ENCODE measurements around the gene STK33.
"Not testable (repeated sequence)": the region's sequence is repeated elsewhere in the genome, so short reads cannot be mapped to it uniquely, and the experiment has no call there.

The STK33 gene

DNA sequence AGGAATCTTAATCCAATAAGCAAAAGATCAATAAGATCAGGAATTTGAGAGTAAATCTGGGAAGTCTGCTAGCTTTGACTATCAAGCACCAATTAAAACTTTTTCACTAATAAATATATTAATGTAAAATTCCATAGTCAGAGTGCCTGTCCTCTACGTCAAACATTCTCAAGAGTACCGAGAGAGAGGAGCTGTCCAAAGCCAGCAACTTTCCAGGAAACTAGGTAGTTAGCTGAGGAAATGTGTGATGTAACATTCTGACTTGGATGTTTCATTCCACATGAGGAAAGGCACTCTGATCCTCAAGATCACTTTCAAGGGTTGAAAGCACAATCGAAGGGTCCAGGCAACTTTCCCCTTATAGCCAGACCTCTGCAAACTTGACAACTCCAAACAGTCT, 113.2 kb downstream of the STK33 start:
- TF ChIP-seq POU2F2 (IDR thresholded peaks at IDR 0.05; ENCODE audit: low read depth, low read length) (no peak), TAF1 (IDR thresholded peaks at IDR 0.05; ENCODE audit: low read depth, low read length) (no peak), POLR2A (IDR thresholded peaks at IDR 0.05; ENCODE audit: low read depth, low read length) (no peak), PAX5 (IDR thresholded peaks at IDR 0.05; ENCODE audit: insufficient read depth, low read length, severe bottlenecking) (no peak), SPI1 (IDR thresholded peaks at IDR 0.05; ENCODE audit: low read depth, low read length) (no peak), POLR2AphosphoS5 (IDR thresholded peaks at IDR 0.05; ENCODE audit: low read depth, low read length) (no peak)
- FAIRE-seq: no peak
- DNase-seq (ENCODE audit: insufficient read length, low spot score): no peak

DNA sequence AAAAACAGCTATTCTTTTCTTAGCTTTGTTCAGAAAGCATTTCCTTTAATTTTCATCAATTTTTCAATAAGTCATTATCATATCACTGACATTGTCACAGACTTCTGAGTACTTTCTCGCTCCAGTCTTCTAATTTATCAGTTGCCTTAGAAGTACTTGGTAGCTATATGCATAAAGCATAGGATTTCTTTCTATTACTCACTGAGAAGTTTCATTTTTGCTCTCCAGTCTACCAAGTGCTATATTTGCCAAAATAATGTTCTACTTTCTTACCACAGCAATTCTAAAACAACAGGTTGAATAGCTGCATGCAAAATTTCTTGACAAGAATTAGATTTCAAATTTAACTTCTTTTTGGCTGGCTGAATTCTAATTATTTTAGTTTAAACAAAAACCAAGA, 116.3 kb downstream of the STK33 start:
- TF ChIP-seq SPI1 (IDR thresholded peaks at IDR 0.05; ENCODE audit: low read depth, low read length): no peak
- no peak for TF ChIP-seq TAF1 (IDR thresholded peaks at IDR 0.05; ENCODE audit: low read depth, low read length)
- no peak for TF ChIP-seq POLR2AphosphoS5 (IDR thresholded peaks at IDR 0.05; ENCODE audit: low read depth, low read length)
- no peak for TF ChIP-seq POU2F2 (IDR thresholded peaks at IDR 0.05; ENCODE audit: low read depth, low read length)
- no peak for TF ChIP-seq PAX5 (IDR thresholded peaks at IDR 0.05; ENCODE audit: insufficient read depth, low read length, severe bottlenecking)
- TF ChIP-seq POLR2A (IDR thresholded peaks at IDR 0.05; ENCODE audit: low read depth, low read length): no peak
- DNase-seq (ENCODE audit: insufficient read length, low spot score): peak; percentile 2
- peak; percentile 58 for FAIRE-seq

DNA sequence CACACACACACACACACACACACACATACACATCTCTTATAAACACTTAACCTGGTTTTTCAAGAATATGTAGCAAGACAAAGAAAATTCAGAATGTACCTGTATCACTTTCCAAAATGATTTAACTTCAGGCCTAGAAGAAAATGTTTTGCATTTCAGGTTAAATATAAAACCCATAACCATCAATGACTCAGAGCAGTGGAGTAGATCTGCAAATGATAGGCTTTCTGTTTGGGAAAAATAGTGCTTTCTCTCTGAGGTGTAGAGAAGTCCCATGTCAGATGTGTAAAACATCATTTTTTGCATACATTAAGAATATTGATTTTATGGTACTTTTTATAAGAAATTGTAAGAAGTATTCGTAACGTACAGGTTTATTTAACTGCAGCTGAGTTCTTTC, 116.9 kb downstream of the STK33 start:
- DNase-seq (ENCODE audit: insufficient read length, low spot score) (no peak), FAIRE-seq (no peak)

DNA sequence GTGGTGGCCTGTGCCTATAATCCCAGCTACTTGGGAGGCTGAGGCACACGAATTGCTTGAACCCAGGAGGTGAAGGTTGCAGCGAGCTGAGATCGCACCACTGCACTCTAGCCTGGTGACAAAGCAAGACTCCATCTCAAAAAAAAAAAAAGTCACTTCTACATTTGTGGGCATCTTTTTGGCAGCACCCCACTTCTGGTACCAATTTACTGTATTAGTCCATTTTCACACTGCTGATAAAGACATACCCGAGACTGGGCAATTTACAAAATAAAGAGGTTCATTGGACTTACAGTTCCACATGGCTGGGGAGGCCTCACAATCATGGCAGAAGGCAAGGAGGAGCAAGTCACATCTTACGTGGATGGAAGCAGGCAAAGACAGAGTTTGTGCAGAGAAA, 126.2 kb downstream of the STK33 start:
- FAIRE-seq; DNase-seq (ENCODE audit: insufficient read length, low spot score): not testable (repeated sequence)

More for the DNA sequence above, 116.9 kb downstream of the STK33 start:
- TF ChIP-seq POU2F2 (IDR thresholded peaks at IDR 0.05; ENCODE audit: low read depth, low read length) (no peak), TAF1 (IDR thresholded peaks at IDR 0.05; ENCODE audit: low read depth, low read length) (no peak), POLR2AphosphoS5 (IDR thresholded peaks at IDR 0.05; ENCODE audit: low read depth, low read length) (no peak), PAX5 (IDR thresholded peaks at IDR 0.05; ENCODE audit: insufficient read depth, low read length, severe bottlenecking) (no peak), SPI1 (IDR thresholded peaks at IDR 0.05; ENCODE audit: low read depth, low read length) (no peak), POLR2A (IDR thresholded peaks at IDR 0.05; ENCODE audit: low read depth, low read length) (no peak)

DNA sequence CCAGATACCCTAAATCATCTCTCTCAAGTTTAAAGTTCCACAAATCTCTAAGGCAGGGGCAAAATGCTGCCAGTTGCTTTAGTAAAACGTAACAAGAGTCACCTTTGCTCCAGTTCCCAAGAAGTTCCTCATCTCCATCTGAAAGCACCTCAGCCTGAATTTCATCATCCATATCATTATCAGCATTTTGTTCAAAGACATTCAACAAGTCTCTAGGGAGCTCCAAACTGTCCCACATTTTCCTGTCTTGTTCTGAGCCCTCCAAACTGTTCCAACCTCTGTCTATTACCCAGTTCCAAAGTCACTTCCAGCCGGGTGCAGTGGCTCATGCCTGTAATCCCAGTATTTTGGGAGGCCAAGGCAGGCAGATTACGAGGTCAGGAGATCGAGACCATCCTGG, 126.7 kb downstream of the STK33 start:
- DNase-seq (ENCODE audit: insufficient read length, low spot score); FAIRE-seq: not testable (repeated sequence)

DNA sequence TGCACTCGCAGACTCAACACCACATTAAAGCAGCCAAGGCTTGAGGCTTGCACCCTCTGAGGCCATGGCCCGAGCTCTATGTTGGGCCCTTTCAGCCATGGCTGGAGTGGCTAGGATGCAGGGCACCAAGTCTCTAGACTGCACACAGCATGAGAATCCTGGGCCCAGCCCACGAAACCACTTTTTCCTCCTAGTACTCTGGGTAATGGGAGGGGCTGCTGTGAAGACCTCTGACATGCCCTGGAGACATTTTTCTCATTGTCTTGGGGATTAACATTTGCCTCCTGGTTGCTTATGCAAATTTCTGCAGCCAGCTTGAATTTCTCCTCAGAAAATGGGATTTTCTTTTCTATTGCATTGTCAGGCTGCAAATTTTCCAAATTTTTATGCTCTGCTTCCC, 127.1 kb downstream of the STK33 start:
- not testable (repeated sequence) for DNase-seq (ENCODE audit: insufficient read length, low spot score); FAIRE-seq

DNA sequence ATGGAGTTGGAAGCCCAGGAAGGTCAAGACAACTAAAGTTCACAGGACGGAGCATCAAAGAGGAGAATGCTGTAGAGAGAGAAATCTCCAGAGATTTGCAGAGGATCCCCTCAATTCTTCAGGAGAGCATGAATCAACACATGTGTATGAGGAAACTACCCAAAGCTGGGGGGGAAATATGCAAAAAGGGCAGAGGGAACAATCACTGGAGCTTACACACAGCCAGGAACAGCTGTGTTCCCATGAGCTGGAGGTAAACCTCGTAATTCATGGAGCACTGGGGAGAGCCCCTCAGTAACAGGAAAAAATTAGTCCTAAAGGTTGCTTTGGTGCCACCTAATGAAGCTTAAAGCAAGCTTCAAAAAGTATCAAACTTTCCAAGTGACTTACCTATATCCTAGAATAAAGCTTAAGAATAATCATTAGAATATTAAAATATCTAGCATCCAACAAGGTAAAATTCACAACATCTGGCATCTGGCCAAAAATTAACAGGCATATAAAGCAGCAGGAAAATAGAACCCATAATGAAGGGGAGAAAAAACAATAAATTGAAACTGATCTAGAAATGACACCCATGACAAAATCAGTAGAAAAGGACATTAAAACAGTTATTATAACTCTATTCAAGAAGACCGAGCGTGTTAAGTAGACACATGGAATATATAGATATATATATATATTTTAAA, 134.2 kb downstream of the STK33 start:
- TF ChIP-seq POLR2AphosphoS5 (IDR thresholded peaks at IDR 0.05; ENCODE audit: low read depth, low read length): no peak
- TF ChIP-seq POLR2A (IDR thresholded peaks at IDR 0.05; ENCODE audit: low read depth, low read length): no peak
- TF ChIP-seq SPI1 (IDR thresholded peaks at IDR 0.05; ENCODE audit: low read depth, low read length): no peak
- no peak for TF ChIP-seq PAX5 (IDR thresholded peaks at IDR 0.05; ENCODE audit: insufficient read depth, low read length, severe bottlenecking)
- no peak for TF ChIP-seq POU2F2 (IDR thresholded peaks at IDR 0.05; ENCODE audit: low read depth, low read length)
- no peak for TF ChIP-seq TAF1 (IDR thresholded peaks at IDR 0.05; ENCODE audit: low read depth, low read length)
- FAIRE-seq (no peak), DNase-seq (ENCODE audit: insufficient read length, low spot score) (no peak)

DNA sequence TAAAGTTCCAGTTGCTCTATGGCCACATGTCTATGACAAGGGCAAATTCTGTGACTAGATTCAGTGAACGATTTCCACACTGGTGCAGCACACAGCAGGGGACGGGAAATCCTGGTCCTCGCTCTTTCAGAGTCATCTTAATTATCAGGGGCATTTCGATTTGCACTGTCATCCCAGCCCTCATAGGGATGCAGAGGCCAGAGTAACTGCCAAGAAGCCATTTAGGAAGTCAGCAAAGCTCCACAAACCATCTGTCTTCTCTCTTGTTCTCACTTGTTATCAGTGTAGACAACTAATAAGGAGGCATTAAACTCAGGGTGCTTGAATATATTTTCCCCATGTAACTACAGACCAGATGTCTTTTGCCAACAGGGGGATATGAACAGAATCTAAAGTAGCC, 151.7 kb downstream of the STK33 start:
- TF ChIP-seq POU2F2 (IDR thresholded peaks at IDR 0.05; ENCODE audit: low read depth, low read length) (no peak), POLR2A (IDR thresholded peaks at IDR 0.05; ENCODE audit: low read depth, low read length) (no peak), TAF1 (IDR thresholded peaks at IDR 0.05; ENCODE audit: low read depth, low read length) (no peak), SPI1 (IDR thresholded peaks at IDR 0.05; ENCODE audit: low read depth, low read length) (no peak), PAX5 (IDR thresholded peaks at IDR 0.05; ENCODE audit: insufficient read depth, low read length, severe bottlenecking) (no peak), POLR2AphosphoS5 (IDR thresholded peaks at IDR 0.05; ENCODE audit: low read depth, low read length) (no peak)
- FAIRE-seq (no peak), DNase-seq (ENCODE audit: insufficient read length, low spot score) (no peak)

DNA sequence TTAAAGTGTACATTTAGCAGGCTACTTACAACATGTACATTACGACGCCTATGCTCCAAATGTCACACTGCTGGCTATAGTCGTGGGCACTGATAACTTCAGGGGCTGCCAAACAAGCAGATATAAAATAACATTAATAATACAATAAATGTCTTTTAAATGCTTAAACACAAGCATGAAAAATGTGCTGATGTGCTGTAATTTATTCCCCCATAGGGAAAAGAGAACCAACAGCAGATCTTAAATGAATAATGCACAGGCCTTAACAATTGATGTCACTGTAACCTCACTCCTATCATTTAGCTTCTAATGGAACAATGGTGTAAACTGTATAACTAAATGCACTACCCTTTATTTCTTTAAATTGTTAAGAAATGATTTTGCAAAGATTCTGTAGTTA, 153.4 kb downstream of the STK33 start:
- DNase-seq (ENCODE audit: insufficient read length, low spot score) (no peak), FAIRE-seq (no peak)

DNA sequence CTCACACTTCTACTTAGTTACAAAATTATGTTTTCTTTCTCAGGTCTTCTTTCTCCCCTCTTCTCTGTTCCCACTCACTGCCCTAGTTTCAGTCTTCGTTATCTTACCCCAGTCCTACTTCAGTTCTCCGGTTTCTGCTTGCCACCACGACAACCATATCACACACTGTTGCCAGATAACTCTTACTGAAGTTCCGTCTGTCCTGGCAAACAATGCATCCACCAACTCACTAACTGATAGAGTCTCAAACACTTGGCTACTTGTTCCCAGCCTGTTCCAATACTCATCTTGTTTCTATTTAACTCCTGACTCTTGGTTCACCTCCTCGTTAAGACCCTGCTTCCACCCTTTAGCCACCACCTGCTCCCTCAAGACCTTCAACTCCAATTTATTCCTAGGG, 164.5 kb downstream of the STK33 start:
- FAIRE-seq: no peak
- no peak for TF ChIP-seq POU2F2 (IDR thresholded peaks at IDR 0.05; ENCODE audit: low read depth, low read length)
- TF ChIP-seq TAF1 (IDR thresholded peaks at IDR 0.05; ENCODE audit: low read depth, low read length): no peak
- no peak for TF ChIP-seq PAX5 (IDR thresholded peaks at IDR 0.05; ENCODE audit: insufficient read depth, low read length, severe bottlenecking)
- no peak for TF ChIP-seq POLR2A (IDR thresholded peaks at IDR 0.05; ENCODE audit: low read depth, low read length)
- TF ChIP-seq SPI1 (IDR thresholded peaks at IDR 0.05; ENCODE audit: low read depth, low read length): no peak
- DNase-seq (ENCODE audit: insufficient read length, low spot score): no peak

More for the DNA sequence above, 153.4 kb downstream of the STK33 start:
- TF ChIP-seq TAF1 (IDR thresholded peaks at IDR 0.05; ENCODE audit: low read depth, low read length): no peak
- no peak for TF ChIP-seq POLR2AphosphoS5 (IDR thresholded peaks at IDR 0.05; ENCODE audit: low read depth, low read length)
- no peak for TF ChIP-seq SPI1 (IDR thresholded peaks at IDR 0.05; ENCODE audit: low read depth, low read length)
- no peak for TF ChIP-seq POU2F2 (IDR thresholded peaks at IDR 0.05; ENCODE audit: low read depth, low read length)
- TF ChIP-seq PAX5 (IDR thresholded peaks at IDR 0.05; ENCODE audit: insufficient read depth, low read length, severe bottlenecking): no peak
- no peak for TF ChIP-seq POLR2A (IDR thresholded peaks at IDR 0.05; ENCODE audit: low read depth, low read length)

DNA sequence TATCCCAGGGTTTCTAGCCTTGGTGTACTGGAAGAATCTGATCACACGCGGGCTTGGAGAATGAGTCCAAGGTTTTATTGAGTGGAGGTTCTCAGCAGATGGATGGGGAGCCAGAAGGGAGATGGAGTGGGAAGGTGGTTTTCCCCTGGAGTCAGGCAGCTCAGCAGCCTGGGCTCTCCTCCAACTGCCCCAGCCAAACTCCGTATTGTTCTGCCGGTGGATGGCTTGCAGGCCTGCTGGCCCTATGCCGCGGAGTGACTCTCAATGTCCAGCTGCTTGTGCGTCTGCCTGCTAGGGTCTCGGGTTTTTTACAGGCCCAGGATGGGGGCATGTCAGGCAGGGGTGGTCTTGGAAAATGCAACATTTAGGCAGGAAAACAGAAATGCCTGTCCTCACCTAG, 168.0 kb downstream of the STK33 start:
- FAIRE-seq: no peak
- TF ChIP-seq POLR2A (IDR thresholded peaks at IDR 0.05; ENCODE audit: low read depth, low read length) (no peak), POU2F2 (IDR thresholded peaks at IDR 0.05; ENCODE audit: low read depth, low read length) (no peak)
- no peak for DNase-seq (ENCODE audit: insufficient read length, low spot score)

Measured in GM12891 (cell line).